K562 (cell line): ENCODE results near the gene MBNL2.

ENCODE experiments used
- CHD2 ChIP-seq: IDR thresholded peaks from 2 replicates; pipeline ENCODE4 v1.6.1; 2011; ENCODE audit warnings: low read depth, low read length
- ERF ChIP-seq: fragments of 450-650 bp; formaldehyde crosslinking; IDR thresholded peaks from 2 replicates; pipeline ENCODE4 v1.4.0; 2020; ENCODE audit warnings: mild to moderate bottlenecking, mixed read lengths
- MCM5 ChIP-seq: fragments of 450-650 bp; IDR thresholded peaks from 2 replicates; pipeline ENCODE4 v1.6.1; 2016; ENCODE audit warnings: low read depth
- POLR2A ChIP-seq: fragments of 450-650 bp; conservative IDR thresholded peaks from 2 replicates; pipeline ENCODE4 v1.6.1; 2016
- ZNF431 ChIP-seq: sonication (generic); formaldehyde crosslinking; IDR thresholded peaks from 2 replicates; pipeline ENCODE4 v1.8.0; 2022; ENCODE audit warnings: mild to moderate bottlenecking, missing genetic modification reagents
- TF ChIP-seq, protein P1 (sequence below): sonication (generic); formaldehyde crosslinking; IDR thresholded peaks from 2 replicates; pipeline ENCODE4 v1.8.1; 2023; ENCODE audit warnings: mild to moderate bottlenecking, missing genetic modification reagents
- TF ChIP-seq, protein P2 (sequence below), 3 experiments: IDR thresholded peaks in 2 of 3; conservative IDR thresholded peaks in 1 of 3; 2 replicates each; pipeline ENCODE4 v1.5.1; 2011 to 2012; ENCODE audit warnings: low read length in 3 of 3, mild to moderate bottlenecking in 3 of 3, control low read depth in 2 of 3, improper control_type of control experiment in 1 of 3, inconsistent platforms in 1 of 3, low read depth in 1 of 3, mixed read lengths in 1 of 3, moderate library complexity in 1 of 3; ENCODE audit not compliant: insufficient read depth in 2 of 3

GRCh38 chr13:97360610-97361009 is 138.5 kb downstream of the MBNL2 start:
- TF ChIP-seq CHD2 (no peak), MCM5 (no peak), ERF (CRISPR knock-in tag) (no peak), POLR2A (no peak), ZNF431 (no peak)
- TF ChIP-seq, protein P1, sequence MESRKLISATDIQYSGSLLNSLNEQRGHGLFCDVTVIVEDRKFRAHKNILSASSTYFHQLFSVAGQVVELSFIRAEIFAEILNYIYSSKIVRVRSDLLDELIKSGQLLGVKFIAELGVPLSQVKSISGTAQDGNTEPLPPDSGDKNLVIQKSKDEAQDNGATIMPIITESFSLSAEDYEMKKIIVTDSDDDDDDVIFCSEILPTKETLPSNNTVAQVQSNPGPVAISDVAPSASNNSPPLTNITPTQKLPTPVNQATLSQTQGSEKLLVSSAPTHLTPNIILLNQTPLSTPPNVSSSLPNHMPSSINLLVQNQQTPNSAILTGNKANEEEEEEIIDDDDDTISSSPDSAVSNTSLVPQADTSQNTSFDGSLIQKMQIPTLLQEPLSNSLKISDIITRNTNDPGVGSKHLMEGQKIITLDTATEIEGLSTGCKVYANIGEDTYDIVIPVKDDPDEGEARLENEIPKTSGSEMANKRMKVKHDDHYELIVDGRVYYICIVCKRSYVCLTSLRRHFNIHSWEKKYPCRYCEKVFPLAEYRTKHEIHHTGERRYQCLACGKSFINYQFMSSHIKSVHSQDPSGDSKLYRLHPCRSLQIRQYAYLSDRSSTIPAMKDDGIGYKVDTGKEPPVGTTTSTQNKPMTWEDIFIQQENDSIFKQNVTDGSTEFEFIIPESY (CRISPR knock-in tag): no peak
- TF ChIP-seq, protein P2, sequence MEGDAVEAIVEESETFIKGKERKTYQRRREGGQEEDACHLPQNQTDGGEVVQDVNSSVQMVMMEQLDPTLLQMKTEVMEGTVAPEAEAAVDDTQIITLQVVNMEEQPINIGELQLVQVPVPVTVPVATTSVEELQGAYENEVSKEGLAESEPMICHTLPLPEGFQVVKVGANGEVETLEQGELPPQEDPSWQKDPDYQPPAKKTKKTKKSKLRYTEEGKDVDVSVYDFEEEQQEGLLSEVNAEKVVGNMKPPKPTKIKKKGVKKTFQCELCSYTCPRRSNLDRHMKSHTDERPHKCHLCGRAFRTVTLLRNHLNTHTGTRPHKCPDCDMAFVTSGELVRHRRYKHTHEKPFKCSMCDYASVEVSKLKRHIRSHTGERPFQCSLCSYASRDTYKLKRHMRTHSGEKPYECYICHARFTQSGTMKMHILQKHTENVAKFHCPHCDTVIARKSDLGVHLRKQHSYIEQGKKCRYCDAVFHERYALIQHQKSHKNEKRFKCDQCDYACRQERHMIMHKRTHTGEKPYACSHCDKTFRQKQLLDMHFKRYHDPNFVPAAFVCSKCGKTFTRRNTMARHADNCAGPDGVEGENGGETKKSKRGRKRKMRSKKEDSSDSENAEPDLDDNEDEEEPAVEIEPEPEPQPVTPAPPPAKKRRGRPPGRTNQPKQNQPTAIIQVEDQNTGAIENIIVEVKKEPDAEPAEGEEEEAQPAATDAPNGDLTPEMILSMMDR (IDR thresholded peaks at IDR 0.05 in 2 of 3, conservative IDR thresholded peaks at IDR 0.05 in 1 of 3; ENCODE audit: insufficient read depth in 2 of 3, low read depth in 1 of 3, low read length in 3 of 3): no peak
